Natural killer cell treated with Interleukin-12 subunit alpha and Interleukin-12 subunit beta and Interleukin-15 and Interleukin-18, amount 100 ng/mL, for 72 hours (primary cell): ENCODE measurements around the gene CARD11. TPM values are rescaled to one million over a fixed set of nuclear protein-coding genes. Genes with fewer than 3 reads are reported as not detected.
A peak's percentile ranks its signal among the peaks of the same experiment; 100 is the strongest.
"Not testable (repeated sequence)": the region's sequence is repeated elsewhere in the genome, so short reads cannot be mapped to it uniquely, and the experiment has no call there.

Experiments used
- ATAC-seq, 2 donors: fragments of 150-1000 bp; cut with Tn5 transposase in 1 of 2; sonication (Bioruptor Pico), chemical (Tn5 transposase) in 1 of 2; 2 replicates each; pipeline ENCODE4 v1.10.0; 2021
- DNase-seq: peaks from one replicate; pipeline ENCODE4 v3.0.0; 2022; ENCODE audit warnings: low spot score
- H3K27ac Mint-ChIP-seq, 2 donors: 1 replicate in 1 of 2; 2 replicates in 1 of 2; pipeline ENCODE4 v1.8.0; 2022; ENCODE audit warnings: mixed read lengths in 2 of 2, mild to moderate bottlenecking in 1 of 2, moderate library complexity in 1 of 2
- H3K27me3 Mint-ChIP-seq, 2 donors: 1 replicate in 1 of 2; 2 replicates in 1 of 2; pipeline ENCODE4 v1.8.0; 2022; ENCODE audit warnings: mixed read lengths in 2 of 2
- H3K36me3 Mint-ChIP-seq: one replicate; pipeline ENCODE4 v1.8.0; 2022; ENCODE audit warnings: mixed read lengths
- H3K4me1 Mint-ChIP-seq, 2 donors: 1 replicate in 1 of 2; 2 replicates in 1 of 2; pipeline ENCODE4 v1.8.0; 2022; ENCODE audit warnings: low read depth in 2 of 2, mixed read lengths in 2 of 2, mild to moderate bottlenecking in 1 of 2
- H3K4me3 Mint-ChIP-seq: one replicate; pipeline ENCODE4 v1.8.0; 2022; ENCODE audit warnings: mixed read lengths
- H3K9me3 Mint-ChIP-seq: 2 replicates; pipeline ENCODE4 v1.8.0; 2022; ENCODE audit warnings: mixed read lengths
- total RNA-seq, 2 donors: library from RNA; stranded (reverse); gene quantifications; one replicate each; pipeline ENCODE4 v1.2.3, GENCODE V29; 2022

Gene CARD11
- total RNA-seq, 2 donors from 2014 or later: 79.3 to 80.8 TPM

DNA sequence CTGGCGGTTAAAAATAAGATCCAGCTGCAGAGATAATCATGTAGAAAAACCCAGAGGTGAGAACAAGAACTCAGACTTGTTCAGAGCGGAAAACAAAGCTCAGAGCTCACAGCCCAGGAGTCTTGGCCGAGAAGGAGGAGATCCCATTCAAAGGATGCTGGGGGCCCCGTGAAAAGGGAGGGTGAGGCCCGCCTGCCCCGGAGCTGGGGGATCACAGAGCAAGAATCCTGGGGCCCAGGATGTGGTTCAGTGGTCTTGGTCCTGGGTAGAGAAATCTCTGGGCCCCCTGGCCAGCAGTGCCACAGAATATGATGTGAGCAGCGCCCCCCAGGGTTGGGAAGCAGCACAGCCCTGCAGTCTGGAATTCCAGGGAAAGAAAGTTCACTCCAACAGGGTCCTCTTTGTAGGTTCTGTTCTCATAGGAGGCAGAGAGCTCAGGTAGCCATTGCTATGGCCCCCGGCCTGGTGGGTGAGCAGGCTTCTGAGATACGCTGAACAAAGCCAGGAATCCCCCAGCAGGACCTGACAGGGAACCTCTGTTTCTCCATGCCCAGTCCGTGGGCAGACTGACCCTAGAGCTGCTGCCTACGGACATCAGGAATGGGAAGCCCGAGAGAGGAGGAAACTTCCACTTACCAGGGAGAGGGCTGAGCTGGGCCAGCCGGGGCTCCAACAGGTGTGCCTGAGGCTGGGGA is 121.9 kb downstream of the CARD11 start:
- Mint-ChIP-seq H3K4me1 (peaks cover 0 to 13% of the 10 kb centered on the region in 2 donors), H3K9me3 (peaks cover 3% of the 10 kb centered on the region), H3K36me3 (peaks cover 19% of the 10 kb centered on the region), H3K4me3 (no peak overlapping the region), H3K27ac (no peak overlapping the region), H3K27me3 (no peaks in the 10 kb centered on the region)
- no peak for ATAC-seq
- no peak for DNase-seq

DNA sequence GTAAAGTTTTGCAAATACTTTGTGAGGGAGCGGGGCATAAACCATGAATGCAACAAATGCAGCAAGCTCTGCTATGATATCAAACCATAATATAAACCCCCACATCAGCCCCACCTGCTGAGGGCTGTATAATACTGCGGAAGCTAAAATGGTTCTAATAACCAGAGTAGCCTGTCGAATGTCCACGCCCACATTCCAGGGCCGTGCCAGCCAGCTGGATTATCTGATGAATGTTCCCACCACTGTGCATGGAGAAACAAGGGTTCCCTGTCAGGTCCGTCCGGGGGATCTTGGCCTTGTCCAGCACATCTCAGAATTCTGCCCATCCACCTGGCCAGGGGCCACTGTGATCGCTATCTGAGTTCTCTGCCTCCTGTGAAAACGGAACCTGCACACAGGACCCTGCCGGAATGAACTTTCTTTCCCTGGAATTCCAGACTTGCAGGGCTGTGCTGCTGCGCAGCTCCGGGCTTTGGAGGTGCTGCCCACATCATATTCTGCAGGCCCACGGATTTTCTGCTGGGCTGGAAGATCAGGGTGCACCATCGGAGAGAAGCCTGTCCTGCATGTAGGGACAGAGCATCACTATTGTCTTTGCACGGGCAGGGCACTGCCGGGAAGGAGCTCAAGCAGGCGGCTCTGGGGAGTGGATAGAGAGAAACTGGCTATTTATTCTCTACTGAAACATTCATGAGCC is 122.6 kb downstream of the CARD11 start:
- Mint-ChIP-seq H3K9me3 (peaks cover 3% of the 10 kb centered on the region), H3K27ac (peak overlapping the region in 1 of 2 donors; percentile 45), H3K27me3 (no peaks in the 10 kb centered on the region), H3K4me1 (peaks cover 0 to 7% of the 10 kb centered on the region in 2 donors), H3K36me3 (peaks cover 21% of the 10 kb centered on the region), H3K4me3 (no peak overlapping the region)
- DNase-seq: no peak
- no peak for ATAC-seq

DNA sequence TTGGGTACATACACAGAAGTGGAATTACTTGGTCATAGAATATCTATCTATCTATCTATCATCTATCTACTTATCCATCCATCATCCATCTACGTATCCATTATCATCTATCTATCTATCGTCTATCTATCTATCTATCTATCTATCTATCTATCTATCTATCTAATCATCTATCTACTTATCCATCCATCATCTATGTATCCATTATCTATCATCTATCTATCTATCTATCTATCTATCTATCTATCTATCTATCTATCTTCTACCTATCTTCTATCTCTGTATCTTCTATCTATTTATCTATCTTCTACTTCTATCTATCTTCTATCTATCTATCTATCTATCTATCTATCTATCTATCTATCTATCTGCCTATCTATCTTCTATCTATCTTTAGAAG is 123.2 kb downstream of the CARD11 start:
- not testable (repeated sequence) for H3K4me1 Mint-ChIP-seq, H3K4me3 Mint-ChIP-seq, DNase-seq, H3K27me3 Mint-ChIP-seq, ATAC-seq, H3K9me3 Mint-ChIP-seq
- peak overlapping the region in 1 of 2 donors; percentile 45 for H3K27ac Mint-ChIP-seq
- H3K36me3 Mint-ChIP-seq: peaks cover 21% of the 10 kb centered on the region

DNA sequence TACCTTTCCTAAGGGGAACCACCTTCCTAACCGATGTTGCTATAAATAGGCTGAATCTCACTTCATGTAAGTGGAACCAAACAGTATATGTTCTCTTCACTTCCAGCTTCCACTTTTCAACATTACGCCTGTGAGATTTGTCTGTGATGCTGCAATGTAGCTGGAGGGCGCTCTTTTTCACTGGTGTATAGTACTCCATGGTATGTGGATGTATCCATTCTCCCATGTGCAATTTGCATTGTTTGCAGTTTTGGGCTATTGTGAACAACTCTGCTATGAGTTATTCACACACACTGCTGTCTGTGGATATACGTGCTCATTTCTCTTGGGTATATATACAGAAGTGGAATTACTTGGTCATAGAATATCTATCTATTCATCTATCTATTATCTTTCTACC is 123.6 kb downstream of the CARD11 start:
- ATAC-seq (no peak), DNase-seq (no peak)
- Mint-ChIP-seq H3K4me3 (no peak overlapping the region), H3K27ac (no peak overlapping the region), H3K27me3 (no peaks in the 10 kb centered on the region), H3K4me1 (peaks cover 0 to 6% of the 10 kb centered on the region in 2 donors), H3K9me3 (peaks cover 3% of the 10 kb centered on the region), H3K36me3 (peaks cover 21% of the 10 kb centered on the region)

DNA sequence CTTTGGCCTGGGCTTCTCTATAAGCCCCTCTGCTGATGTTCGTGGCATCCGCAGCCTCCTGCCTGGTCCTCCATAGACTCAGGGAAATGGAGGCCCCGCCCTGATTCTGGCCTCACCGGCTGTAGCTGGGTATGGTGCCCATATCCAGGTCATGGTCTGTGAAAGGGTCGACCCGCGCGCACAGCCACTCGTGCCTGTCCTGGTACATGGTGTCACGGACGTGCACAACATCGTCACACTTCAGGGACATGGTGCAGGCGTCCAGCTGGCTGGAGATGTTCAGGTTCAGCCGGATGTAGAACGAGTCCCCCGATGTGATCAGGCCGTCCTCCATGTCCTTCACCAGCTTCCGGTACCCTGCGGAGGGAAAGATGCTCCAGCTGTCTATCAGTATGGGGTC is 124.4 kb downstream of the CARD11 start:
- Mint-ChIP-seq H3K4me1 (peaks cover 0 to 6% of the 10 kb centered on the region in 2 donors), H3K9me3 (peaks cover 3% of the 10 kb centered on the region), H3K27ac (no peak overlapping the region), H3K36me3 (peaks cover 21% of the 10 kb centered on the region), H3K27me3 (no peaks in the 10 kb centered on the region), H3K4me3 (no peak overlapping the region)
- ATAC-seq (no peak), DNase-seq (no peak)

DNA sequence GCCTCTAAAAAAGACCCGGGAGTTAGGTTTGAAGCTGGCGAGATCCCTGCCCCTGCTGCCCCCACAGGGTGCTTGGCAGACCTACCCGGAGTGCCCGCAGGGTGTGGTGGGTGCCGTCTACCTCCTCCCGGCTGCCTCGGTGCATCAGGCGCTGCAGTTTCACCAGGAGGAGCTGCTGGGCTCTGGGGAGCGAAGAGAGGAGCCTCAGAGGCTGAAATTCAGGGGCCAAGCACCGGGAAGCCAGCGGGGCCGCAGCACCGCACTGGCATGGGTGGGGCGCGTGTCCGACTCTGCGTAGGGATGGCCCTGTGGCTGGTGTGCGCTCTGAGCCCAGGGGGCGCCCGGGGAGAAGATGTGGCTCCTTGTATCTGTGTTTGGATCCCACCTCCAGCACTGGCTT is 125.3 kb downstream of the CARD11 start:
- peaks cover 3% of the 10 kb centered on the region for H3K9me3 Mint-ChIP-seq
- peaks cover 0 to 6% of the 10 kb centered on the region in 2 donors for H3K4me1 Mint-ChIP-seq
- ATAC-seq (no peak), DNase-seq (no peak)
- H3K27me3 Mint-ChIP-seq: no peaks in the 10 kb centered on the region
- no peak overlapping the region for H3K4me3 Mint-ChIP-seq
- no peak overlapping the region for H3K27ac Mint-ChIP-seq
- H3K36me3 Mint-ChIP-seq: peaks cover 21% of the 10 kb centered on the region

DNA sequence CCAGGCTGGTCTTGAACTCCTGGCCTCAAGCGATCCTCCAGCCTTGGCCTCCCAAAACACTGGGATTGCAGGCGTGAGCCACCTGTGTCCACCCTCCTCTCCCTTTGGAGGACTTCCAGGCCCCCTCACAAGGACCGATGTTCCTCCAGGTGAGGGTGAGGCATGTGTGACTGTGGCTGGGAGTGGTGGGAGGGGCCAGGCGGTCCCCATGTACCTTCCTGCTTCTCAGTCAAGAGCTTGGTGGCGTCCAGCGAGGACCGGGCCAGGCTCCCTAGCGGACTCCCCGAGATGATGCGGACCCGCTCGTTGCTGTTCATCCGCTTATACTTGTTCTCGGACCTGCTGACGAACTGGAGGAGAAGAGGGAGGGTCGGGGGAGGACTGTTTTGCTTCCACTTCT is 128.6 kb downstream of the CARD11 start:
- peaks cover 17% of the 10 kb centered on the region for H3K36me3 Mint-ChIP-seq
- no peak overlapping the region for H3K27ac Mint-ChIP-seq
- no peak overlapping the region for H3K4me3 Mint-ChIP-seq
- ATAC-seq: no peak
- no peaks in the 10 kb centered on the region for H3K9me3 Mint-ChIP-seq
- DNase-seq: no peak
- H3K27me3 Mint-ChIP-seq: no peaks in the 10 kb centered on the region
- peaks cover 0 to 12% of the 10 kb centered on the region in 2 donors for H3K4me1 Mint-ChIP-seq

DNA sequence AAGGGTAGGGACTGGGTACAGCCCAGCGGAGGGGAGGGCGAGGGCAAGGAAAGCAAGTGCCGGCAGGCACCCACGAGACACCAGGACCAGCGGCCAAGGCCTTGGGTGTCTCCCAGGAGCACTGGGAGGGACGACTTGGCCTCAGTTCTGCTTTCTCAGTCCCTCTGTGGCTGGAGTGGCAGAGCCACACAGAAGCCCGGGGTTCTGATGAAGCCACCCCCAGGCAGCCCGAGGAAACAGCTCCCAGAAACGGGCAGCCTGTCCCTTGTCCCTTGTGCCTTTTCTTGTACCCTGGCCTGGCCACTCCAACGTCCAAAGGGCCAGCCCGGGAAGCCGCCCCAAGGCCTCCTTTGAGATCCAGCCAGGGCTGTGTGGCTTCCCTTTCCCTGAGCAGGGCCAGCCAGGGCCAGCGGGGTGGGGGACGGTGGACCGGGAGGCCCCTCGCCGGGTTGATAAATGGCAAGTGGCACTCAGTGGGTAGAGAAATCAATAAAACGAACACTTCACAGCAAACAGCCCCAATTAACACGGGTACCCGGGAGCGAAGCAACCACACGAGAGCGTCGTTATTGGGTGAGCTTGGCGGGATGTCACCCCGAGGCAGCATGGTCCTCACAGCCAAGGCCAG is 129.8 kb downstream of the CARD11 start:
- H3K4me1 Mint-ChIP-seq: peaks cover 0 to 8% of the 10 kb centered on the region in 2 donors
- no peak overlapping the region for H3K4me3 Mint-ChIP-seq
- DNase-seq (no peak), ATAC-seq (no peak)
- no peaks in the 10 kb centered on the region for H3K27me3 Mint-ChIP-seq
- H3K27ac Mint-ChIP-seq: no peak overlapping the region
- peaks cover 12% of the 10 kb centered on the region for H3K36me3 Mint-ChIP-seq
- no peaks in the 10 kb centered on the region for H3K9me3 Mint-ChIP-seq

DNA sequence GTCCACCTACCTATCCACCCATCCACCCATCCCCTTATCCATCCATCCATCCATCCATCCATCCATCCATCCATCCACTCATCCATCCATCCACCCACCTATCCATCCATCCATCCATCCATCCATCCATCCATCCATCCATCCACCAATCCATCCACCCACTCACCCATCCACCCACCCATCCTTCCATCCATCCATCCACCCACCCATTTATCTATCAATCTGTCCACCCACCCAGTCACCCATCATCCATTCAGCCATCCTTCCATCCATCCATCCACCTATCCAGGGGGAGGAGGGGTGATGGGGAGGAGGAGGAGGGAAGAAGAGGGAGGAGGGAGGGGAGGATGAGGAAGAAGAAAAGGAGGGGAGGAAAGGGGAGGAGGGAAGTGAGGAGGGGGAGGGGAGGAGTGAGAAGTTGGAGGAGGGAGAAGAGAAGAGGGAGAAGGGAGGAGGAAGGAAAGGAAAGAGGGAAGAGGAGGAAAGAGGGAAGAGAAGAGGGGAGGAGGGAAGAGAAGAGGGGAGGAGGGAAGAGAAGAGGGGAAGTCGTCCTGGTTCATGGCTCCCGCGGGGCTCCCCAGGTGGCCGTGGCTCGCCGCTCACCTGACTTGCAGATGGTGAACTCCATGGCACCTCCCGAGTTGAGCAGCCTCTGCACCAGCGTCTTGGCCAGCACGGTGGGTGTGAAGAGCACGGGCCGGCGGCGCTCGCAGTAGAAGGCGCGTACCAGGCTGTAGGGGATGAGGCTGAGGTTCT is 130.8 kb downstream of the CARD11 start:
- Mint-ChIP-seq H3K4me3 (no peak overlapping the region), H3K27me3 (no peaks in the 10 kb centered on the region), H3K4me1 (peaks cover 0 to 6% of the 10 kb centered on the region in 2 donors), H3K9me3 (no peaks in the 10 kb centered on the region), H3K27ac (no peak overlapping the region), H3K36me3 (peaks cover 12% of the 10 kb centered on the region)
- DNase-seq (no peak), ATAC-seq (no peak)

DNA sequence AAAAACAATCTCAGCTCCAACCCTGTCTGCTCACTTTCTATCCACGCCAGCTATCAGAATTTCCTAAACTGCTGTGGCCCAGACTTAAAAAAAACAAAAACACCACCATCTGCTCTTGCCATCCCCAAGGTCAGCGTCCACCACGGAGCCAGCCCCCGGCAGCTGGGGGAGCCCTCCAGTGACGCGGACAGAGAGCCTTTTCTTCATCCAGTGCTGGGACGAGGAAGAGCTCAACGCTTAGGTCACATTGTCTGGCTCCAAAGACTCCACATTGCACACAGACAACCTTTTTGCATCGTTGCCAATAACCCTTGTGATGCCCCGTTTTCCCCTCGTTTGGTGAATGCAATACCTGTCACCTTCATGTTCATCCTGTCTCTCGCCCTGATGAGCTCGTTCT is 132.2 kb downstream of the CARD11 start:
- Mint-ChIP-seq H3K27me3 (no peaks in the 10 kb centered on the region), H3K4me1 (peaks cover 0 to 8% of the 10 kb centered on the region in 2 donors), H3K4me3 (no peak overlapping the region), H3K36me3 (peaks cover 5% of the 10 kb centered on the region), H3K9me3 (no peaks in the 10 kb centered on the region), H3K27ac (no peak overlapping the region)
- no peak for DNase-seq
- no peak for ATAC-seq

DNA sequence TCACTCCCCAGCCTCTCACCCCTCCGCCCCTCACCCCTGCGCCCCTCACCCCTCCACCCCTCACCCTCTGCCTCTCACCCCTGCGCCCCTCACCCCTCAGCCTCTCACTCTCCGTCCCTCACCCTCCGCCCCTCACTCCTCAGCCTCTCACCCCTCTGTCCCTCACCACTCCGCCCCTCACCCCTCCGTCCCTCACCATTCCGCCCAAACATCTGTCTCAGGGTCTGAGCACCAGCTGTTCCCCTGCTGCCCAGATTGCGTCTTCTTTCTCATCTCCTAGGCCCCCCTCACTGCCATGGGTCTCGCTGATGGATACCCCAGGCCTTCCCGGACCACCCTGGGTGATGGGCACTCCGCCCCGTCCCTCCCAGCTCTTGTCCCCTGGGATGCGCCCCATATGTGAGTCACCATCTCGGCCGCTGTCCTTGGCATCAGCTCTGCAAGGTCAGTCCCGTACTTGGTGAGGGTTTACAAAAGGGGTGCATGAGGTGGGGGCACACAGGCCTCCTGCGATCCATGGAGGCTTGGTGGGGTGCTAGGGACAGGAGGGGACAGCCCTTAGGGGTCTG is 134.1 kb downstream of the CARD11 start:
- H3K9me3 Mint-ChIP-seq: no peaks in the 10 kb centered on the region
- H3K4me1 Mint-ChIP-seq: peaks cover 0 to 8% of the 10 kb centered on the region in 2 donors
- H3K27me3 Mint-ChIP-seq: no peaks in the 10 kb centered on the region
- no peak overlapping the region for H3K27ac Mint-ChIP-seq
- H3K36me3 Mint-ChIP-seq: peaks cover 5% of the 10 kb centered on the region
- DNase-seq (no peak), ATAC-seq (no peak)
- H3K4me3 Mint-ChIP-seq: no peak overlapping the region

DNA sequence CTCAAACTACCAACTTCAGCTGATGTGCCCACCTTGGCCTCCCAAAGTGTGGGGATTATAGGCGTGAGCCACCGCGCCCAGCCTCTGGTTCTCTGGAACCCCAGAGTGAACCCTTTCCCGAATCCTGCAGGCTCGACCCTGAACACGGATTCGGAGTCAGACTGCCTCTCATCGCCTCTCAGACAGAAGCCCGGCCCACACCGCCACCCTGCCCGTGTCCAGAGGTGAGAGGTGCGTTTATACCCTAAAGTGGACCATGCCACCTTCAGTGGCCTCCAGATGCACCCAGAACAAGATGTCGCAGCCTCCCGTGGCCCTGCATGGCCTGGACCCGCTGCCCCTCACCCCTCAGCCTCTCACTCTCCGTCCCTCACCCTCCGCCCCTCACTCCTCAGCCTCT is 134.6 kb downstream of the CARD11 start:
- peaks cover 5% of the 10 kb centered on the region for H3K36me3 Mint-ChIP-seq
- no peaks in the 10 kb centered on the region for H3K9me3 Mint-ChIP-seq
- H3K4me3 Mint-ChIP-seq: no peak overlapping the region
- no peaks in the 10 kb centered on the region for H3K27me3 Mint-ChIP-seq
- peaks cover 4 to 10% of the 10 kb centered on the region in 2 donors for H3K4me1 Mint-ChIP-seq
- H3K27ac Mint-ChIP-seq: no peak overlapping the region
- DNase-seq: no peak
- no peak for ATAC-seq

DNA sequence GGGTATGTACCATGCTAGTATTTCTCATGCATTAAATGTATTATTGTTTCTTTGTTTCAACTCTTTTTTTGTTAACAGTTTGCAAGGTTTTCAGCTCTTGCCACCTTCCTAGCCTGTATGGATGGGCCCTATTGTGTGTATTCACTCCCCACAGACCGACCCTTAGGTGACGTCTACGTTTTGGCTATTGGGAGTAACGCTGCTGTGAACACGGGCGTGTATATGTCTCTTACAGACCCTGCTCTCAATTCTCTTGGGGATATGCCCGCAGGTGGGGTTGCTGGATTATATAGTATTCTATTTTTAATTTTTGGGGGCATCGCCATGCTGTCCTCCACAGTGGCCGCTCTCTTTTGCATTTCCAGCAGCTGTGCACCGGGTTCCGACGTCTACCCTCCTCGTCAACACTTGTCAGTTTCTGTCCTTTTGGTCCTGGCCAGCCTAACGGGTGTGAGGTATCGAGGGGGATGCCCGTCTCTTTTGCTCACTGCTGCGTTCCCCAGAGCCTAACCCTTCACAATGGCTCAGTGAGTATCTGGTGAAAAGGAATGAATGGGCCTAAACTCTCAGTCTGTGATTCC is 135.5 kb downstream of the CARD11 start:
- Mint-ChIP-seq H3K27me3 (no peaks in the 10 kb centered on the region), H3K9me3 (no peaks in the 10 kb centered on the region), H3K4me1 (peaks cover 12 to 18% of the 10 kb centered on the region in 2 donors), H3K4me3 (no peak overlapping the region), H3K36me3 (peaks cover 5% of the 10 kb centered on the region), H3K27ac (no peak overlapping the region)
- no peak for ATAC-seq
- no peak for DNase-seq
